ENCODE data around the gene LRRC42. TPM values are rescaled to one million over a fixed set of nuclear protein-coding genes. Genes with fewer than 3 reads are reported as not detected.

The LRRC42 gene
- total RNA-seq, 1 donor from 2014 or later: 63.5 TPM

DNA sequence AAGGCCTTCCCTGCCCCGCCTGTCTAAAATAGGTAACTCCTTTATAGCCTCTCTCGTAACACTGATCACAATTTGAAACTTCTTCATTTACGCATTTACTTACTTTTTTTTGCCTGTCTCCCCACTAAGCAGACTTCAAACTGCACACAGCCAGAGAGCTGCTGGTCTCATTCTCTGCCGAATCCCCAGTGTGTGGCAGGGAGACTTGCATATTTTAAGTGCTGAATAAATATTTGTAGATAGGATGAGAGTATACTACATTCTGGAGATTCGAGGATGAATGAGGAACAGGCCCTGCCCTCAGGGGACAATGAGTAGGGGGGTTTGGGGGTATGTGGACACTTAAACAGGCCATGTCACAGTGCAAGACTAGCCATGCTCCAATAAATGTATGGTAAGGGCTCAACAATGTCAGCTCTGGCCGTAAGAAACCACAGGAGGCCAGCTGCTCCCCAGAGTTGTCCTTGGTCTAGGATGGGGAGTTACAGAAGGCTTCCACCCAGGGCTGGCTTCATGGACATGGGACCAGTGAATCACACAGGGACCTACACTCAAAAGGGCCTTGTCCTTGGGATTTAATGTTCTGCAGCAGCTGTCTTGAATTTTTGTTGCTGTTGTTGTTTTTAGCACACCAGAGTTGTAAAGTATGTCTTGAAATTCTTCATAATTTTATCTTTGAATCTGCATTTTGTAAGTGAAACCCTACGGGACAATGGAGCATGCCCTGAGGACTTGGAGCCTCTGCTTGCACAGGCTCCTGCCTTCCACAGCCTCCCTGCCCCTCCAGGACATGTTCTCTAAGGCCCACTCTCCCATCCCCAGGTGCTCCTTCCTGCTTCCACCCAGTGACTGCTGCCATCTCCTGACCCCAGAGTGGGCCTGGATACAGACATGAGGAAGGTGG is 43.7 kb upstream of the LRRC42 start:
- Mint-ChIP-seq H3K4me1 (ENCODE audit: low read depth) (peaks cover 2% of the 10 kb centered on the region), H3K4me3 (ENCODE audit: low read depth) (no peak overlapping the region), H3K27me3 (no peaks in the 10 kb centered on the region), H3K9me3 (ENCODE audit: low read depth) (no peaks in the 10 kb centered on the region), H3K27ac (peak overlapping the region; percentile 17), H3K36me3 (ENCODE audit: insufficient read depth) (no peaks in the 10 kb centered on the region)
- no peak for DNase-seq (ENCODE audit: low spot score, unreplicated experiment)
- TF ChIP-seq, protein P1, sequence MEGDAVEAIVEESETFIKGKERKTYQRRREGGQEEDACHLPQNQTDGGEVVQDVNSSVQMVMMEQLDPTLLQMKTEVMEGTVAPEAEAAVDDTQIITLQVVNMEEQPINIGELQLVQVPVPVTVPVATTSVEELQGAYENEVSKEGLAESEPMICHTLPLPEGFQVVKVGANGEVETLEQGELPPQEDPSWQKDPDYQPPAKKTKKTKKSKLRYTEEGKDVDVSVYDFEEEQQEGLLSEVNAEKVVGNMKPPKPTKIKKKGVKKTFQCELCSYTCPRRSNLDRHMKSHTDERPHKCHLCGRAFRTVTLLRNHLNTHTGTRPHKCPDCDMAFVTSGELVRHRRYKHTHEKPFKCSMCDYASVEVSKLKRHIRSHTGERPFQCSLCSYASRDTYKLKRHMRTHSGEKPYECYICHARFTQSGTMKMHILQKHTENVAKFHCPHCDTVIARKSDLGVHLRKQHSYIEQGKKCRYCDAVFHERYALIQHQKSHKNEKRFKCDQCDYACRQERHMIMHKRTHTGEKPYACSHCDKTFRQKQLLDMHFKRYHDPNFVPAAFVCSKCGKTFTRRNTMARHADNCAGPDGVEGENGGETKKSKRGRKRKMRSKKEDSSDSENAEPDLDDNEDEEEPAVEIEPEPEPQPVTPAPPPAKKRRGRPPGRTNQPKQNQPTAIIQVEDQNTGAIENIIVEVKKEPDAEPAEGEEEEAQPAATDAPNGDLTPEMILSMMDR (IDR thresholded peaks at IDR 0.05; ENCODE audit: unreplicated experiment): no peak

DNA sequence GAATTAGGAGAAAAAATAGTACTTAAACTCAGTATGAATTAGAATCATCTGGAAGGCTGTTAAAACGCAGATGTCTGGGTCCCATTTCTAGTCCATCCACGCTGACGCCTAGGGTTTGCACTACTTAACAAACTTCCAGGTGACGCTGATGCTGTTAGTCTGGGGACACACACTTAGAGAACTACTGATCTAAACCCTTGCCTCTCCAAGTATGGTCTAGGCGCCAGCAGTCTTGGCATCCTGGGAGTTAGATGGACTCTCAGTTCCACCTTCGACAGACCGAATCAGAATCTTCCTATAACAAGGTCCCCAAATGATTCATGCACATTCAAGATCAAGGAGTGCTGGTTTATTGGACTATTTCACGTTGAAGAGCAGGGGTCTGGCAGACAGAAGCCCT is 40.6 kb upstream of the LRRC42 start:
- Mint-ChIP-seq H3K4me3 (ENCODE audit: low read depth) (no peak overlapping the region), H3K36me3 (ENCODE audit: insufficient read depth) (no peaks in the 10 kb centered on the region), H3K27ac (no peak overlapping the region), H3K4me1 (ENCODE audit: low read depth) (peaks cover 14% of the 10 kb centered on the region), H3K9me3 (ENCODE audit: low read depth) (no peaks in the 10 kb centered on the region), H3K27me3 (no peaks in the 10 kb centered on the region)
- DNase-seq (ENCODE audit: low spot score, unreplicated experiment): no peak
- TF ChIP-seq, protein P1 (IDR thresholded peaks at IDR 0.05; ENCODE audit: unreplicated experiment): no peak

DNA sequence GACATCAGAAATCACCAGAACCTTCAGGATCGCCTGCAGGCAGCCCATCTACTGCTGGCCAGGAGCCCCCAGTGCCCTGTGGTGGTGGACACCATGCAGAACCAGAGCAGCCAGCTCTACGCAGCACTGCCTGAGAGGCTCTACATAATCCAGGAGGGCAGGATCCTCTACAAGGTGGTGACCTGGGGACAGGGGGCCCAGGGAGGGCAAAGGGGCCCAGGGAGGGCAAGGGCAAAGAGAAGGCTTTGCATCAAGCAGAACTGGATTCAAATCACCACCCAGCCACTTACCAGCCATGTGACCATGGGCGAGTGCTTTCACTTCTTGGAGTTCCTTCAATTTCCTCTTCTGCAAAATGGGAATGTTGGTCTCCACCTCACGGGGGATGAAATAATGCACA is 40.0 kb upstream of the LRRC42 start:
- H3K36me3 Mint-ChIP-seq (ENCODE audit: insufficient read depth): no peaks in the 10 kb centered on the region
- no peak overlapping the region for H3K4me3 Mint-ChIP-seq (ENCODE audit: low read depth)

DNA sequence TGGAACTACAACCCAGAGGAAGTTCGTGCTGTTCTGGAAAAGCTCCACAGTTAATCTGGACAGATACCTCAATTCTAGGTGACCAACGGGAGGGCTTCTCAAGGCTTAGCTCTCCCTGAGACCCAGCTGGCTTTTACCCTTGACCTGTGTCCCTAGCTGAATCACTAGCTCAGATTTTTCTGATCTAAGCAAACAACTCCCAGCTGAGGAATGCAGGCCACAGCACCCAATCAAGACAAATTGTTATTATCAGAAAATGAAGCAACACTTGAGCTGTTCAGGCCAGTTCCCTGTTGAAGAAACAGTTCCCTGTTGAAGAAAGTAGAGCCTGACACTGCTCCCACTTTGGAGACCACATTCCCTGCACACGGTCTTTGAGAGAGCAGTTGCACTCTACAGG is 36.2 kb upstream of the LRRC42 start:
- Mint-ChIP-seq H3K4me1 (ENCODE audit: low read depth) (peaks cover 11% of the 10 kb centered on the region), H3K4me3 (ENCODE audit: low read depth) (no peak overlapping the region)

More for the DNA sequence above, 40.0 kb upstream of the LRRC42 start:
- no peak for DNase-seq (ENCODE audit: low spot score, unreplicated experiment)
- Mint-ChIP-seq H3K27me3 (no peaks in the 10 kb centered on the region), H3K4me1 (ENCODE audit: low read depth) (peaks cover 14% of the 10 kb centered on the region), H3K27ac (no peak overlapping the region), H3K9me3 (ENCODE audit: low read depth) (no peaks in the 10 kb centered on the region)
- TF ChIP-seq, protein P1 (IDR thresholded peaks at IDR 0.05; ENCODE audit: unreplicated experiment): no peak

DNA sequence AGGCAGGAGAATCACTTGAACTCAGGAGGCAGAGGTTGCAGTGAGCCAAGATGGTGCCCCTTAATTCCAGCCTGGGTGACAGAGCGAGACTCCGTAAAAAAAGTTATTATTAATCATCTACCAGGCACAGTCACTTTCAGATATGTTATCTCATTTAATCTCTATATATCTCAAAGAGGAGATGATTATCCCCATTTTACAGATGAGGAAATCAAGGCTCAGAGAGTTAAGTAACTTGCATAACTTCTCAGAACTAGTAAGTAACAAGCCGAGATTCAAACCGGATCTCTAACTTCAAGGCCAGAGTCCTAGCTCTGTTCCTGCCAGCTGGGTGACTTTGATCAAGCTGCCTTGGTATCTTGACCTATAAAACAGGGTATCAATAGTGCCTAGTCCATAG is 34.7 kb upstream of the LRRC42 start:
- Mint-ChIP-seq H3K27me3 (no peaks in the 10 kb centered on the region), H3K4me3 (ENCODE audit: low read depth) (no peak overlapping the region), H3K9me3 (ENCODE audit: low read depth) (no peaks in the 10 kb centered on the region), H3K4me1 (ENCODE audit: low read depth) (peaks cover 14% of the 10 kb centered on the region), H3K36me3 (ENCODE audit: insufficient read depth) (no peaks in the 10 kb centered on the region), H3K27ac (no peak overlapping the region)
- no peak for DNase-seq (ENCODE audit: low spot score, unreplicated experiment)
- TF ChIP-seq, protein P1 (IDR thresholded peaks at IDR 0.05; ENCODE audit: unreplicated experiment): no peak

More for the DNA sequence above, 36.2 kb upstream of the LRRC42 start:
- H3K9me3 Mint-ChIP-seq (ENCODE audit: low read depth): no peaks in the 10 kb centered on the region
- H3K36me3 Mint-ChIP-seq (ENCODE audit: insufficient read depth): no peaks in the 10 kb centered on the region
- H3K27me3 Mint-ChIP-seq: no peaks in the 10 kb centered on the region
- H3K27ac Mint-ChIP-seq: no peak overlapping the region
- TF ChIP-seq, protein P1 (IDR thresholded peaks at IDR 0.05; ENCODE audit: unreplicated experiment): no peak
- DNase-seq (ENCODE audit: low spot score, unreplicated experiment): no peak
